NCI-H774 (cell line): ENCODE measurements around the gene CYP46A1.
A peak's percentile ranks its signal among the peaks of the same experiment; 100 is the strongest.
"Not testable (repeated sequence)": the region's sequence is repeated elsewhere in the genome, so short reads cannot be mapped to it uniquely, and the experiment has no call there.

Experiments
- DNase-seq: peaks from one replicate; lab custom pipeline; 2025; lab: John Stamatoyannopoulos, UW

Gene CYP46A1

DNA sequence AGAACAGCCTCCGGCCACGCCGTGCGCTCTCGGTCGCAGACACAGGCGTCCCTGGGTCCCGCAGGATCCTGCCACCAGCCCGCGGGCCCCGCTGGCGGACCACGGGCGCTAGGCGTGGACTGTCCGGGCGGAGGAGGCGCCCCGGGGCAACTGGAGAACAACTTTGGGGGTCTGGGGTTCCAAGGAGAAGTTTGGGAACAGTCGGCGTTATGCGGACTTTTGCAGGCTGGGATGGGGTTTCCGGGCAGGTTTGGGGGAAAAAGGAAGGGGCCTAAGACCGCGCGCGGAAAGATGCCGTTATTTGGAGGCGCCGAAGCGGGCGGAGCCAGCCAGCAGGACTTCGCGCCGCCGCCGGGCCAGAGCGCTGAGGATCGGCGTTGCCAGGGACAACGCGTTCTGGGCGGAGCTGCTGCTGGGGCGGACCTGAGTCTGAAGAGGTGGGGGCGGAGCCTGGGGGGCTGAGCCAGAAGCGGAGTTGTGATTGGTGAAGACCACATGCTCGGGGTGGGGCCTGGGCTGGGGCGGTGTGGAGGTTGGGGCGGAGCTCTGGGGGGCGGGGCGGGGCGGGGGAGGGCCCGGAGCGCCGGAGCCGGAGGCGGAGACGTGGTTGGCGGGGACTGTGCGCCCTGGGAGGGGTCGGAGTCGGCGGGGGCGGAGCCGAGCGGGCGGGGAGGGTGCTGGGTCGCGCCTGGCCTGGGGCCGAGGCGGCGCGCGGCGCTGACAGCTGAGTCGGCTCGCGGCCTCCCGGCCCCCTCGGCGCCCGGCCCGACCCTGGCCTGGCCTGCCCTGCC, at the start of gene CYP46A1:
Gene CYP46A1 (plus strand): TSS at position 680 of the 791 bp plus-strand sequence. CDS start 120 bp downstream, outside the sequence.
- peak; percentile 98 for DNase-seq

DNA sequence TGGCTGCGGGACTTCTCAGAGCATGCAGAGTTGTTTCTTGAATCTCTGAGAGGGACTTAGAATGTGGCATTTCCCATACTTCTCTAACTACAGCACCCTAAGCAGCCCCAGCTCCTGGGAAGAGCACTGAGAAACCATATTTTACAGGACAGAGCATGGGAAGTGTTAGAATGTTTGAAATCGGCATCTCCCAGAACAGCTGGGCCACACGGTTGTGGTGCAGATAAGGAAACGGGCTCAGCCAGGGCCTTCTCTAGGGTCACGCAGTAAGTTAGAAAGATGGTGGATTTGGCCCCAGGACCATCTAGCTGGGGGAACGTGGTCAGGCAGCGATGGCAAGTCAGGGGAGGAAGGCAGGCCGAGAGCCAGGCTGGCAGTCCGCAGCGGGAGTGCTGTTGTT, 49.7 kb upstream of the CYP46A1 start:
- DNase-seq = no peak

GRCh38 chr14:99635116-99635515, 49.0 kb upstream of the CYP46A1 start:
- DNase-seq = no peak

DNA sequence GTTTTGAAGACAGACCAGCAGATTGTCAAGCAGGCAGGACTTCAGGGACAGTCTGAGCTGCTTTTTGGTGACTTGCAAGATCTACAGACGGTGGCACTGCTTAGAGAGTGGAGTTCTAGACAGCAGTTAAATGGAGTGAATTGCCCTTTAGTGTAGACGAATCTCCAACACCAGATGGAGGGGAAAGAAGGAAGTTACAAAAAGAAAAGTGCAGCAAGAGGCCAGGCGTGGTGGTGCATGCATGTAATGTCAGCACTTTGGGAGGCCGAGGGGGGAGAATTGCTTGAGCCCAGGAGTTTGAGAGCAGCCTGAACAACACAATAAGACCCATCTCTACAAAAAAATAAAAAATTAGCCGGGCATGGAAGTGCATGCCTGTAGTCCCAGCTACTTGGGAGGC, 47.6 kb upstream of the CYP46A1 start:
- no peak for DNase-seq

GRCh38 chr14:99637624-99638023, 46.5 kb upstream of the CYP46A1 start:
- no peak for DNase-seq

DNA sequence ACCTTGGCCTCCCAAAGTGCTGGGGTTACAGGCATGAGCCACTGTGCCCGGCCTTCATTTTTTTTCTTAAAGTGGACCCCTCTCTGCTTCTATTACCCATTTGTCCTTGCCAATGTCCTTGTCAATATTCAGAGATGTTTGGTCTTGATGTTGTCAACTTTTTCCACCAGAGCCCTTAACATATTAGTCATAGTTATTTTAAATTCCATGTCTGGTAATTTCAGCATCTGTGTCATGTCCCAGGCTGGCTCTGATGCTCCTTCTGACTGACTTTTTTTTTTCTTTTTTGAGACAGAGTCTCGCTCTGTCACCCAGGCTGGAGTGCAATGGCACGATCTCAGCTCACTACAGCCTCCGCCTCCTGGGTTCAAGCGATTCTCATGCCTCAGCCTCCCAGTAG, 41.3 kb upstream of the CYP46A1 start:
- not testable (repeated sequence) for DNase-seq

DNA sequence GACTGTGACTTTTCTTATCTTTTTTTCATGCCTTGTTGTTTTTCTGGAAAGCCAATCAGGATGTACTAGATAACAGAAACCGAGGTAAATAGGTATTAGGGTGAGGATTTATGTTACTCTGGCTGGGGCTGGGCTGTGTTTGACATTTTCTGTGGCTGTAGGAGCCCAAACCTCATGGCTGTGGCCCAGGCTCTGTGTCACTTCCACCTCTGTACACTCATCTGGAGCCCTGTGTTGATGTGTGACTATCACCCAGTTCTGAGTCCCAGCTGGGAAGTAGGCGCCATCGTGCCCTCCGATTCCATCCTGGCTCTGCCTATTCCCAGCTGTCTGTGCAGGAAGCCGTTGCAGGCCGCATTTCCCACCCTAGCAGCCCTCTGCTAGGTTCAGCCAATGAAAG, 40.8 kb upstream of the CYP46A1 start:
- DNase-seq = no peak

DNA sequence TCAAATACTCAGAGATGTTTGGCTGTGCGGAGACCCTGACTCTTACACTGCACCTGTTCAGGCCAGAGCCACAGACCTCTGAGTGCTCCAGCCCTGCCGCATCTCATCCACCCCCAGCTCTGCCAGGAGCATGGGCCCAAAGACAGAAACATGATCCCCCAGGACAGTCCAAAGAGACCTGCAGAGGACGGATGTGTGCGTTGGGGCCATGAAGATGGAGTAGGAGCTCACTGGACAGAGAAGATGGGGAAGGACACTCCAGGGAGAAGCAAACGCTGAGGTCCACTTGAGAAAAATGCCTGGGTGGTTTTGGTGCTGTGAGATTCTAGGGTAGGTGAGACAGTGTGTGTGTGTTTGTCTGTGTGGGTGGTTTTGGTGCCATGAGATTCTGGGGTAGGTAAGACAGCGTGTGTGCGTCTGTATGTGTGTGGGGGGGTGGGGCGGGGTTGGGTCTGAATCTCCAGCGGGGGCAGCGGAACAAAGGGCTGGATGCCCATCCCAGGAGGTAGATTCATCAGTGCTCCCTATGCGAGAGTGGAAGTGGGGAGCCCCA, 40.0 kb upstream of the CYP46A1 start:
- DNase-seq = no peak

GRCh38 chr14:99644723-99645544, 39.2 kb upstream of the CYP46A1 start, which contains the start of gene HHIPL1:
TSS of gene HHIPL1 (plus strand) at chr14:99645129. CDS start at chr14:99645208, 79 bp downstream.
- DNase-seq = no peak

- no peak for DNase-seq
Observed at GRCh38 chr14:99645545-99646505, 38.3 kb upstream of the CYP46A1 start.

DNA sequence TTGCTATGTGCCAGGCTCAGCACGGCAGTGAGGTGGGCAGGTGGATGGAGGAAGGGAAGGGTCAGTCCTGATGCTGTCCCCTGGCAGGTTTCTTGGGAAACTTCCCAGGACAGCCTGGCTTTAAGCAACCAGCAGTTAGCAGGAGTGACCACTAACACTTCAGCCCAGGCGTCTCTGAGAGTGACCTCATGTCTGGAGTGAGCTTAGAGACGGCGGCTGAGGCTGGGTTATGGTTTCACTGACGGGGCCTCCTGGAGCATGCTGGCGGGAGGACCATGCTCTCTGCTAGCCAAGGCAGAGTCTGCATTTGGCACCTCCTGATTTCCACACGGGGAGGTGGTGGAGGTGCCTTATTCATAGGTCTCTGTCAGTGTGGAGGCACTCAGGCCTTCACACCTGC, 36.7 kb upstream of the CYP46A1 start:
- no peak for DNase-seq

DNA sequence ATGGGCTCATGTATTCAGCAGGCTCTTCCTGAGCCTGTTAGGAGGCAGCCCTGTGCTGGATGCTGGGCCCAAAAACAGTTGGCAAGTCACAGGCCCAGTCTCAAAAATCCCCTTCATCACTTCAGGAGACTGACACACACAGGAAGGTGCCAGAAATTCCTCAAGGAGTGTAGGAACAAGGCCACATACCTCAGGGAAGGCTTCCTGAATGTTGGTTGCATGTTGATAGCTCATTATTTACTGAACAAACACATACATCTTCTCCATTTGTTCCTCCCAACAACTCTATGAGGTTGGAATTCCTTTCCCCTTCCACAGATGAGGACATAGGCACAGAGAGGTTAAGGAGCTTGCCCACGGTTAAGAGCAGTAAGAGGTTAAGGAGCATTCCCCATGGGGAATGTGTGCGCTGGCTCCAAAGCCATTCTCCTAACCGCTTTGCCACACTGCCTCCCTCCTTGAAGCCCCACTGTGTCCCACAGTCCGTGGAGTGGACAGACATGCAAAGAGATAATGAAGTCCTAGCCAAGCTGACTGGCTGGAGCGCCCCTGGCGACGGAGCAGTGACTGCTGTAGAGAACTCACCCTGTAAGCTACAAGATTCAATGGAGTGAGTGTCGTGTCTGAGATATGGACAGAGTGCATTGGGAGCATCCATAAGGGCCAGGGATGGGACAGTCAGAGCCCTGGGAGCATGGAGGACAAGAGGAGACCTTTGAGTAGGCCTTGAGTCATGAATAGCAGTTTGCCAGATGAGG, 35.9 kb upstream of the CYP46A1 start:
- no peak for DNase-seq

GRCh38 chr14:99649219-99649618, 34.9 kb upstream of the CYP46A1 start:
- no peak for DNase-seq

- no peak for DNase-seq
Observed at GRCh38 chr14:99649643-99650042, 34.5 kb upstream of the CYP46A1 start.

DNA sequence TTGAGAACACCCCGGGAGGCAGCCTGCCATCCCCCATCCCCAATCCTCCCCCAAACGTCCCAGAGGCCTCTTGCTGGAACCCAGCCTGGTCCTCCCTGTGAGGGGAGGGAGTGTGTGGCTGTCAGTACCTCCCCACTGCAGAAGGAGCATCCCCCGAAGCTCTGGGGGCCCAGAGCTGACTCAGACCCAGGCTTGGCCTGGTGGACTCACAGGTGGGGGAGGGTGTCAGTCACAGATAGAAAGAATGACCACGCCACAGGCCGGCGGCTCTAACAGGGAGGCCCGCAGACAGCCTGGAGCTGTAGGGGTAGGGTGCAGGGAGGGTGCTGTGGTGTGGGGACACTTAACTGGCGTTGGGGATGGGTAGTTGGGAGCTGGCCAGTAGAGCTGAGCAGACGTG, 33.9 kb upstream of the CYP46A1 start:
- DNase-seq = no peak

DNA sequence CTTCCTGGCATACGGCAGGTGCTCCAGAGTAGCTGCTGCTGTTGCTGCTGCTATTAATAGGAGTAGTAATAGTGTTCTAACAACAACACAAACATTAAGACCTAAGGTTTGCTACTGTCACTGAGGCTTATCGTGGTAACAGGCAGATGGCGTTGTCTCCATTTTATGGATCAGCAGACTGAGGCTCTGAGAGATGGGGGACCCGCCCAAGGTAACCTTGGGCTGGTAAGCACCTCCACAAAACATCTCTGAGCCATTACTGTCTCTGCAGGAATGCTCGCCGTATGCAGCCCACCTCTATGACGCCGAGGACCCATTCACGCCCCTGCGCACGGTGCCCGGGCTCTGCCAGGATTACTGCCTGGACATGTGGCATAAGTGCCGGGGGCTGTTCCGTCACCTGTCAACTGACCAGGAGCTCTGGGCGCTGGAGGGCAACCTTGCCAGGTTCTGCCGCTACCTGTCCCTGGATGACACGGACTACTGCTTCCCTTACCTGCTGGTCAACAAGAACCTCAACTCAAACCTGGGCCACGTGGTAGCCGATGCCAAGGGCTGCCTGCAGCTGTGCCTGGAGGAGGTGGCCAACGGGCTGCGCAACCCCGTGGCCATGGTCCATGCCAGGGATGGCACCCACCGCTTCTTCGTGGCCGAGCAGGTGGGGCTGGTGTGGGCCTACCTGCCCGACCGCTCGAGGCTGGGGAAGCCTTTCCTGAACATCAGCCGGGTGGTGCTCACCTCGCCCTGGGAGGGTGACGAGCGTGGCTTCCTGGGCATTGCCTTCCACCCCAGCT, 31.9 kb upstream of the CYP46A1 start:
- DNase-seq = no peak

GRCh38 chr14:99654235-99654985, 29.7 kb upstream of the CYP46A1 start:
- DNase-seq = no peak

DNA sequence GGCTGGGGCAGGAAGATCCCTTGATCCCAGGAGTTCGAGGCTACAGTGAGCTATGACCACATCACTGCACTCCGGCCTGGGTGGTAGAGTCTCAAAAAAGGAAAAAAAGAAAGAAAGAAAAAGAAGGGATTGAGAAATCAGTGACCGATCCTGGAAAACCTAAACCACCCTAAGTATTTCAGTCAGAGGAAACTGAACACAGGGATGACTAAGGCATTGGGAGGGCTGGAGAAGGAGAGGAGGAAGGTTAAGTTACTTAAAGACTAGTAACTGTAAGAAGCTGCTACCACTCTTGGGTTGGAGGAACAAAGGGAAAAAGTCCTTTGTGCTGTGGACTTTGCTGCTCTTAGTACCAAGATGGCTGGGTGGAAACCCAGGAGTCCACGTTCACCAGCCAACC, 28.6 kb upstream of the CYP46A1 start:
- no peak for DNase-seq

GRCh38 chr14:99656171-99656570, 27.9 kb upstream of the CYP46A1 start:
- no peak for DNase-seq
